ENCODE measurements around the gene PLEK.

- TF ChIP-seq CTCF (conservative IDR thresholded peaks at IDR 0.05 in 1 of 2, IDR thresholded peaks at IDR 0.05 in 1 of 2; ENCODE audit: low read depth in 1 of 2, low read length in 2 of 2) (no peak), EZH2 (IDR thresholded peaks at IDR 0.05; ENCODE audit: low read length, missing control alignments) (no peak)
These were observed 23.7 kb downstream of the PLEK start for GRCh38 chr2:68388772-68389171.

Data from fibroblast of lung (primary cell).